Sigmoid colon (tissue), 7 donors: ENCODE data around the gene PPP1R7. TPM values are rescaled to one million over a fixed set of nuclear protein-coding genes. Genes with fewer than 3 reads are reported as not detected.

Experiments used
- DNase-seq: peaks from one replicate; pipeline ENCODE4 v3.0.0-alpha.2; 2019
- H3K27ac ChIP-seq, 4 donors: fragments of 200-600 bp; sonication (generic); one replicate each; pipeline ENCODE4 v1.5.1; 2016 to 2019; ENCODE audit warnings: mild to moderate bottlenecking in 1 of 4
- H3K27me3 ChIP-seq, 3 donors: fragments of 200-600 bp; sonication (generic); one replicate each; pipeline ENCODE4 v1.5.1; 2019; ENCODE audit warnings: mild to moderate bottlenecking in 1 of 3
- H3K36me3 ChIP-seq, 4 donors: fragments of 200-600 bp; sonication (generic); one replicate each; pipeline ENCODE4 v1.5.1; 2016 to 2019
- H3K4me1 ChIP-seq, 4 donors: fragments of 200-600 bp; sonication (generic); one replicate each; pipeline ENCODE4 v1.5.1; 2017 to 2019
- H3K4me3 ChIP-seq, 4 donors: fragments of 200-600 bp; sonication (generic); one replicate each; pipeline ENCODE4 v1.5.1; 2017 to 2019; ENCODE audit warnings: mild to moderate bottlenecking in 2 of 4, moderate library complexity in 1 of 4
- H3K9me3 ChIP-seq, 4 donors: fragments of 200-600 bp in 3 of 4; sonication (generic) in 3 of 4; one replicate each; pipeline versions ENCODE4 v1.5.1 to v1.6.1; 2013 to 2019
- EP300 ChIP-seq, 4 donors: sonication (generic); formaldehyde crosslinking; IDR thresholded peaks; one replicate each; pipeline ENCODE4 v1.6.1; 2017; ENCODE audit warnings: antibody characterized with exemption in 4 of 4
- POLR2A ChIP-seq, 2 donors: fragments of 450-650 bp; IDR thresholded peaks; one replicate each; pipeline ENCODE4 v1.6.1; 2016; ENCODE audit warnings: antibody characterized with exemption in 2 of 2, mild to moderate bottlenecking in 2 of 2, moderate library complexity in 2 of 2
- POLR2AphosphoS5 ChIP-seq, 4 donors: sonication (generic); formaldehyde crosslinking; IDR thresholded peaks; one replicate each; pipeline ENCODE4 v1.6.1; 2017; ENCODE audit warnings: antibody characterized with exemption in 4 of 4
- WGBS, 2 donors: extraction: QIAGEN DNeasy Blood & Tissue Kit; methylation state at CpG; one replicate each; pipeline ENCODE4 v1.1.7; 2013; 5-methylcytosine and 5-hydroxymethylcytosine counted together
- intact Hi-C: fragments of 100-400 bp; cut with DNase I; formaldehyde crosslinking; loops from one replicate; pipeline ENCODE4 v1.15.1; 2023
- polyA plus RNA-seq, 3 donors: library from polyadenylated mRNA; stranded (reverse); fragments of 200-250 nt; gene quantifications; one replicate each; pipeline ENCODE4 v1.2.3, GENCODE V29; 2013
- total RNA-seq, 4 donors: library from RNA; depleted of rRNA; stranded (reverse); fragments of >200 nt; gene quantifications; one replicate each; pipeline ENCODE4 v1.1.0, GENCODE V29; 2016
- TF ChIP-seq, protein P1 (sequence below), 4 experiments: fragments of 450-650 bp in 3 of 4; fragments of 200-600 bp in 1 of 4; IDR thresholded peaks; one replicate each; pipeline ENCODE4 v1.5.1; 2016 to 2019; ENCODE audit warnings: antibody characterized with exemption in 4 of 4, mild to moderate bottlenecking in 3 of 4, moderate library complexity in 2 of 4
- donor health status: healthy with polysubstance abuse.
- donor health status: Bipolar disorder and iron deficiency.
- donor health status: healthy.

PPP1R7 gene
- total and polyA plus RNA-seq, 7 donors = 41.3 to 89.7 (median 63.5) TPM

DNA sequence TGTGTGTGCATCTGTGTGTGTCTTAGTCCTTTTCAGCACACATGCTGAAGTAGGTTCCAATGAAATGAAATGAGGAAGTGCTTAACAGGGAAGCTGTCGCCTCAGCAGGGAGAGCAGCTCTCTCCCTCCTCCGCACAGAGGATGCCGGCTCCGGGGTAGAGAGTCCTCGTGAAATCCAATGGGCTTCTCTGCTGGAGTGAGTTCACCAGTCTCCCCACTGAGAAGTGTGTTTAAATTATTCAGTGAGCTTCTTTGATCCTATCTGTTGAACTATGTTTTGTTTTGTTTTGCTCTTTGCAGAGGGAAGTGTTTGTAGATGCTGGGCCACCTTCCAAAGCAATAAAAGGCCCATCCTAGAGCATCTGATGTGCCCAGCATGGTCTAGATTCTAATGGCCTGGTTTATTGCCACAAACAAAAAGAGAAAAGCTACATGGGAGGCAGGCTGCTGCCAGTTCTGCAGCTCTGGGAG is 6.7 kb downstream of the PPP1R7 start:
- intact Hi-C loops = no loop called here
- H3K9me3 ChIP-seq = no peaks in the 10 kb centered on the region
- peaks cover 12 to 45% (median 21%) of the 10 kb centered on the region in 4 donors for H3K36me3 ChIP-seq
- no peak overlapping the region for H3K4me3 ChIP-seq
- 51 to 68% methylated on average over 5 of the region's 5 CpGs for WGBS, 2 donors
- no peaks in the 10 kb centered on the region for H3K27me3 ChIP-seq
- H3K4me1 ChIP-seq = peaks cover 0 to 11% (median 8%) of the 10 kb centered on the region in 4 donors
- no peak overlapping the region for H3K27ac ChIP-seq
- TF ChIP-seq POLR2A (IDR thresholded peaks at IDR 0.05) = no peak
- TF ChIP-seq EP300 (IDR thresholded peaks at IDR 0.05) = no peak
- no peak for TF ChIP-seq POLR2AphosphoS5 (IDR thresholded peaks at IDR 0.05)
- TF ChIP-seq, protein P1, sequence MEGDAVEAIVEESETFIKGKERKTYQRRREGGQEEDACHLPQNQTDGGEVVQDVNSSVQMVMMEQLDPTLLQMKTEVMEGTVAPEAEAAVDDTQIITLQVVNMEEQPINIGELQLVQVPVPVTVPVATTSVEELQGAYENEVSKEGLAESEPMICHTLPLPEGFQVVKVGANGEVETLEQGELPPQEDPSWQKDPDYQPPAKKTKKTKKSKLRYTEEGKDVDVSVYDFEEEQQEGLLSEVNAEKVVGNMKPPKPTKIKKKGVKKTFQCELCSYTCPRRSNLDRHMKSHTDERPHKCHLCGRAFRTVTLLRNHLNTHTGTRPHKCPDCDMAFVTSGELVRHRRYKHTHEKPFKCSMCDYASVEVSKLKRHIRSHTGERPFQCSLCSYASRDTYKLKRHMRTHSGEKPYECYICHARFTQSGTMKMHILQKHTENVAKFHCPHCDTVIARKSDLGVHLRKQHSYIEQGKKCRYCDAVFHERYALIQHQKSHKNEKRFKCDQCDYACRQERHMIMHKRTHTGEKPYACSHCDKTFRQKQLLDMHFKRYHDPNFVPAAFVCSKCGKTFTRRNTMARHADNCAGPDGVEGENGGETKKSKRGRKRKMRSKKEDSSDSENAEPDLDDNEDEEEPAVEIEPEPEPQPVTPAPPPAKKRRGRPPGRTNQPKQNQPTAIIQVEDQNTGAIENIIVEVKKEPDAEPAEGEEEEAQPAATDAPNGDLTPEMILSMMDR (IDR thresholded peaks at IDR 0.05) = no peak
- no peak for DNase-seq

DNA sequence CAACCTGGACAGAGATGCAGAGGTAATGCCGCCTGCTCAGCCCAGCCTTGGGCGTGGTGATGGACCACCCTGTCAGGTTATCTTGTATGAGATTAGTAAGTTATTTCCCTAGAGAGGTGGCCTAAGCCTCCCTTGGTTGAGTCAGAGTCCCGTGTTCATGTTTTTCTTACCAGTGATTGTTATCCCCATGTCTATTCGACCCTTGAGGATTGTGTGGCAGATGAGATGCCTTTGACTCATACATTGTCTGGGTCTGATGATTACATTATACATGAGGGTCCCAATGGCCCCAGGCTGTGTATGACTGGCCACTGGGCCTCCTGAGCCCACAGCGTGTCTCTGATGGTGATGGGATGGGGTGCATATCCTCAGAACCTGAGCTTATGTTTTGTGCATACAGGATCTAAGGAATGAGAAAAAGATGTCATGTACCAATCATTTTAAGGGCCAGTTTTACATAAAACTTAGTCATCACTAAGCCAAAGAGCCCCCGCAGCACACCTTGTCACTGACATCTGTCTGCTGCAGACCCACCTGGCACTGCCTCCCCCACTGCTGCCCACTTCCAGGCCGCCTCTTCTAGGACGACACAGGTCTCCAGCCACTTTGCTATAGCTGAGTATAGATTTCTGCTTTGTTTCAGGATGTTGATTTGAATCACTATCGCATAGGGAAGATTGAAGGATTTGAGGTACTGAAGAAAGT is 7.7 kb downstream of the PPP1R7 start:
- no peak overlapping the region for H3K27ac ChIP-seq
- H3K4me1 ChIP-seq = peaks cover 0 to 18% (median 16%) of the 10 kb centered on the region in 4 donors
- intact Hi-C loops = no loop called here
- H3K27me3 ChIP-seq = no peaks in the 10 kb centered on the region
- TF ChIP-seq POLR2A (IDR thresholded peaks at IDR 0.05) (no peak), EP300 (IDR thresholded peaks at IDR 0.05) (no peak), POLR2AphosphoS5 (IDR thresholded peaks at IDR 0.05) (no peak)
- TF ChIP-seq, protein P1 (IDR thresholded peaks at IDR 0.05) = no peak
- H3K4me3 ChIP-seq = no peak overlapping the region
- no peak for DNase-seq
- peaks cover 12 to 46% (median 21%) of the 10 kb centered on the region in 4 donors for H3K36me3 ChIP-seq
- no peaks in the 10 kb centered on the region for H3K9me3 ChIP-seq
- 94 to 96% methylated on average over 9 of the region's 9 CpGs for WGBS, 2 donors

DNA sequence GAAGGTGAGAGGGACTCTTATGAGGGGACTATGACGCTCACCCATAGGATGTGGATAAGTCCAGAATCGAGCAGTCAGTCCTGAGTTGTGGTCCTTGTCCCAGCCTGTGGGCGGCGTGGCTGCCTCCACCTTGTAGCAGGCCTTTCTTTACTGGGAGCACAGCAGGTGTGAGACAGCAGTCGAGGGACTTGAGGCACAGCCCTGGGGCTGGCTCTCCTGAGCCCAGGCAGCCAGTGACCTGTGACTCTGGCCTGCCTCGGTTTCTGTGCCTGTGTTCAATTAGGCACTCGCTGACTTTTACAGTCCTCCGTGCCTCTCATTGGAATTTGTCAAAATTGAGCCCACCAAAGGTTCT is 8.3 kb downstream of the PPP1R7 start:
- Histone ChIP-seq H3K4me1 (peaks cover 0 to 18% (median 16%) of the 10 kb centered on the region in 4 donors), H3K27ac (no peak overlapping the region), H3K36me3 (peaks cover 12 to 51% (median 21%) of the 10 kb centered on the region in 4 donors), H3K9me3 (no peaks in the 10 kb centered on the region), H3K27me3 (no peaks in the 10 kb centered on the region), H3K4me3 (no peak overlapping the region)
- WGBS, 2 donors = 90 to 91% methylated on average over 8 of the region's 8 CpGs
- DNase-seq = no peak
- no peak for TF ChIP-seq POLR2A (IDR thresholded peaks at IDR 0.05)
- no peak for TF ChIP-seq EP300 (IDR thresholded peaks at IDR 0.05)
- no peak for TF ChIP-seq POLR2AphosphoS5 (IDR thresholded peaks at IDR 0.05)
- TF ChIP-seq, protein P1 (IDR thresholded peaks at IDR 0.05) = no peak
- intact Hi-C loops = no loop called here

DNA sequence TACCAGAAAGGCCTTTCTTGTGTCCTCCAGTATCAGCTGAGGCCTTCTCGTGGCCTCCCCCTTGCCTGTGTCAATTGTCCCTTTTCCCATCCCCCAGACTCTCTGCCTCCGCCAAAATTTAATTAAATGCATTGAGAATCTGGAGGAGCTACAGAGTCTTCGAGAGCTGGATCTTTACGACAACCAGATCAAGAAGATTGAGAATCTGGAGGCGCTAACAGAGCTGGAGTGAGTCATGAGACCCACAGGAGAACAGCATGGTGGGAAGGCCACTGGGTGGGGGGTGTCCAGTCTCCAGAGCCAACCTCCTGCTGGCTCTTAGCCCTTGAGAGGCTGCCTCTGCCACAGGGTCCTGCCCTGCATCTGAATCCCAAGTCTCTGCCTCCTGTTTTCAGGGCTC is 8.8 kb downstream of the PPP1R7 start:
- no peaks in the 10 kb centered on the region for H3K27me3 ChIP-seq
- 97% methylated on average over 5 of the region's 5 CpGs for WGBS, 2 donors
- peaks cover 12 to 57% (median 24%) of the 10 kb centered on the region in 4 donors for H3K36me3 ChIP-seq
- intact Hi-C loops = no loop called here
- H3K27ac ChIP-seq = no peak overlapping the region
- TF ChIP-seq, protein P1 (IDR thresholded peaks at IDR 0.05) = no peak
- TF ChIP-seq POLR2AphosphoS5 (IDR thresholded peaks at IDR 0.05) (no peak), EP300 (IDR thresholded peaks at IDR 0.05) (no peak), POLR2A (IDR thresholded peaks at IDR 0.05) (no peak)
- H3K4me3 ChIP-seq = no peak overlapping the region
- no peaks in the 10 kb centered on the region for H3K9me3 ChIP-seq
- peaks cover 0 to 18% (median 16%) of the 10 kb centered on the region in 4 donors for H3K4me1 ChIP-seq
- DNase-seq = no peak
